HCT116 (cell line): ENCODE measurements around the gene RMI2. TPM values are rescaled to one million over a fixed set of nuclear protein-coding genes. Genes with fewer than 3 reads are reported as not detected.

Source experiments
- ATAC-seq: fragments of 200-7000 bp; cut with Tn5 transposase; 2 replicates; pipeline ENCODE4 v1.9.1; 2020; ENCODE audit warnings: mild to moderate bottlenecking, moderate library complexity
- BruUV-seq: library from RNA; stranded (reverse); fragments of 400-500 nt; replicated peaks from 2 replicates; lab custom pipeline; 2021; lab: Mats Ljungman, UMichigan
- CTCF ChIA-PET: fragments of 300-600 bp; sonication (Branson Sonifier 250); formaldehyde crosslinking; loops from one replicate; lab custom pipeline; 2021; ENCODE audit warnings: antibody characterized with exemption; lab: Charles Lee
- POLR2A ChIA-PET: fragments of 300-600, 350-600 bp; sonication (Branson Sonifier 250); formaldehyde crosslinking; loops from one replicate; lab custom pipeline; 2021; ENCODE audit warnings: antibody characterized with exemption; lab: Charles Lee
- RAD21 ChIA-PET, 2 experiments: fragments of 300-600 bp; sonication (Branson Sonifier 250); formaldehyde crosslinking; loops; one replicate each; lab custom pipeline; 2023; ENCODE audit warnings: low total read pairs in 2 of 2; ENCODE audit not compliant: uncharacterized antibody in 2 of 2, unreplicated experiment in 2 of 2, low non-redundant PET in 1 of 2; lab: Charles Lee
- DNase-seq: peaks from one replicate; pipeline ENCODE4 v3.0.0-alpha.2; 2010; ENCODE audit warnings: low read depth, low spot score
- H2AFZ ChIP-seq: fragments of 200-600 bp; shearing (Covaris generic), sonication (generic); 2 replicates; pipeline ENCODE4 v1.6.1; 2017; ENCODE audit warnings: low read depth, mixed run types, mixed read lengths, antibody characterized with exemption, low read length; ENCODE audit not compliant: poor library complexity, severe bottlenecking
- H3K27ac ChIP-seq: 2 replicates; pipeline ENCODE4 v1.5.1; 2012; ENCODE audit warnings: low read depth, low read length
- H3K27me3 ChIP-seq: fragments of 200-600 bp; sonication (generic); 2 replicates; pipeline ENCODE4 v1.6.1; 2016; ENCODE audit warnings: mixed run types, low read length, mixed read lengths; ENCODE audit not compliant: insufficient read depth
- H3K36me3 ChIP-seq, 2 experiments: fragments of 200-500 bp in 1 of 2; fragments of 200-600 bp in 1 of 2; sonication (Bioruptor generic) in 1 of 2; sonication (generic) in 1 of 2; 2 replicates each; pipeline versions ENCODE4 v1.5.1 to v1.6.1; 2014 to 2016; ENCODE audit warnings: low read length in 2 of 2, inconsistent platforms in 1 of 2, mixed read lengths in 1 of 2, mixed run types in 1 of 2; ENCODE audit not compliant: insufficient read depth in 2 of 2, control insufficient read depth in 1 of 2
- H3K4me1 ChIP-seq, 2 experiments: fragments of 200-600 bp in 1 of 2; sonication (generic) in 1 of 2; 2 replicates each; pipeline versions ENCODE4 v1.5.1 to v1.6.1; 2012 to 2017; ENCODE audit warnings: low read length in 2 of 2, inconsistent platforms in 1 of 2, mild to moderate bottlenecking in 1 of 2, mixed read lengths in 1 of 2, mixed run types in 1 of 2, moderate library complexity in 1 of 2; ENCODE audit not compliant: insufficient read depth in 2 of 2, control insufficient read depth in 1 of 2
- H3K4me2 ChIP-seq: fragments of 200-600 bp; sonication (generic); 2 replicates; pipeline ENCODE4 v1.6.1; 2017; ENCODE audit warnings: mixed run types, low read length, mixed read lengths
- H3K4me3 ChIP-seq, 2 experiments: fragments of 200-600 bp in 1 of 2; sonication (generic) in 1 of 2; replicated peaks in 1 of 2; 2 replicates each; pipeline ENCODE4 v1.5.1; 2011 to 2016; ENCODE audit warnings: low read length in 2 of 2, control low read depth in 1 of 2, low read depth in 1 of 2, mild to moderate bottlenecking in 1 of 2, mixed read lengths in 1 of 2, mixed run types in 1 of 2
- H3K79me2 ChIP-seq: fragments of 200-600 bp; sonication (generic); 2 replicates; pipeline ENCODE4 v1.6.1; 2017; ENCODE audit warnings: mild to moderate bottlenecking, mixed run types, low read length, moderate library complexity, mixed read lengths; ENCODE audit not compliant: insufficient read depth
- H3K9ac ChIP-seq: fragments of 200-600 bp; sonication (generic); 2 replicates; pipeline ENCODE4 v1.6.1; 2016; ENCODE audit warnings: low read length, mixed read lengths
- H3K9me2 ChIP-seq: fragments of 200-600 bp; sonication (generic), shearing (Covaris generic); 2 replicates; pipeline ENCODE4 v1.6.1; 2017; ENCODE audit warnings: mixed run types, mild to moderate bottlenecking, moderate library complexity; ENCODE audit not compliant: insufficient read depth
- H3K9me3 ChIP-seq, 2 experiments: fragments of 200-500 bp in 1 of 2; fragments of 200-600 bp in 1 of 2; sonication (Bioruptor generic) in 1 of 2; sonication (generic) in 1 of 2; 2 replicates each; pipeline ENCODE4 v1.6.1; 2014 to 2017; ENCODE audit warnings: low read length in 2 of 2, mixed read lengths in 2 of 2, inconsistent platforms in 1 of 2, low read depth in 1 of 2, mild to moderate bottlenecking in 1 of 2, mixed run types in 1 of 2, moderate library complexity in 1 of 2; ENCODE audit not compliant: control insufficient read depth in 1 of 2, insufficient read depth in 1 of 2
- H4K20me1 ChIP-seq: fragments of 200-600 bp; sonication (generic), shearing (Covaris generic); 2 replicates; pipeline ENCODE4 v1.6.1; 2017; ENCODE audit warnings: mixed run types, mild to moderate bottlenecking, moderate library complexity; ENCODE audit not compliant: insufficient read depth
- CEBPB ChIP-seq: IDR thresholded peaks from 2 replicates; pipeline ENCODE4 v1.6.1; 2012; ENCODE audit warnings: low read depth
- EGR1 ChIP-seq: IDR thresholded peaks from 2 replicates; pipeline ENCODE4 v1.6.1; 2012; ENCODE audit warnings: low read depth
- ELF1 ChIP-seq: IDR thresholded peaks from 2 replicates; pipeline ENCODE4 v1.6.1; 2012; ENCODE audit warnings: low read depth, borderline replicate concordance
- EZH2 ChIP-seq: fragments of 200-600 bp; sonication (generic); IDR thresholded peaks from 2 replicates; pipeline ENCODE4 v1.6.1; 2017; ENCODE audit warnings: antibody characterized with exemption, mixed run types
- EZH2phosphoT487 ChIP-seq: fragments of 200-600 bp; IDR thresholded peaks from 2 replicates; pipeline ENCODE4 v1.6.1; 2018; ENCODE audit warnings: antibody characterized with exemption, borderline replicate concordance
- FOSL1 ChIP-seq: IDR thresholded peaks from 2 replicates; pipeline ENCODE4 v1.6.1; 2012; ENCODE audit warnings: low read depth
- JUND ChIP-seq: IDR thresholded peaks from 2 replicates; pipeline ENCODE4 v1.6.1; 2012
- POLR2AphosphoS5 ChIP-seq: IDR thresholded peaks from 2 replicates; pipeline ENCODE4 v1.6.1; 2011; ENCODE audit warnings: mild to moderate bottlenecking, low read depth, low read length, moderate library complexity
- RAD21 ChIP-seq: IDR thresholded peaks from 2 replicates; pipeline ENCODE4 v1.6.1; 2012; ENCODE audit warnings: low read depth, mild to moderate bottlenecking
- SP1 ChIP-seq: IDR thresholded peaks from 2 replicates; pipeline ENCODE4 v1.6.1; 2012; ENCODE audit warnings: low read depth
- TCF7L2 ChIP-seq: IDR thresholded peaks from 2 replicates; pipeline ENCODE4 v1.7.0; 2011; ENCODE audit warnings: borderline replicate concordance, inconsistent platforms; ENCODE audit not compliant: insufficient read depth, insufficient read length; ENCODE audit errors: extremely low read depth
- YY1 ChIP-seq: IDR thresholded peaks from 2 replicates; pipeline ENCODE4 v1.6.1; 2011; ENCODE audit warnings: low read length, low read depth, moderate library complexity, mild to moderate bottlenecking; ENCODE audit not compliant: insufficient replicate concordance; ENCODE audit errors: extremely low read depth
- ZBTB33 ChIP-seq: IDR thresholded peaks from 2 replicates; pipeline ENCODE4 v1.6.1; 2011; ENCODE audit warnings: mild to moderate bottlenecking, low read length, moderate library complexity; ENCODE audit not compliant: insufficient replicate concordance; ENCODE audit errors: extremely low read depth
- ZFX ChIP-seq: fragments of 450-650 bp; IDR thresholded peaks from 2 replicates; pipeline ENCODE4 v1.6.1; 2017
- ZNF274 ChIP-seq: fragments of 200-500 bp; sonication (Bioruptor generic); IDR thresholded peaks from 2 replicates; pipeline ENCODE4 v1.6.1; 2014; ENCODE audit warnings: mild to moderate bottlenecking, low read depth, low read length, inconsistent platforms
- intact Hi-C: fragments of 100-400 bp; cut with micrococcal nuclease; formaldehyde crosslinking; loops from 2 replicates; pipeline ENCODE4 v1.10.0; 2022
- total RNA-seq: library from RNA; stranded (reverse); gene quantifications from one replicate; pipeline ENCODE4 v1.2.1, GENCODE V29; 2021; ENCODE audit not compliant: unreplicated experiment

The RMI2 gene
- total RNA-seq, 1 experiment from 2014 or later: 19.9 TPM

- Histone ChIP-seq H3K9me2 (no peaks in the 10 kb centered on the region), H3K9me3 (no peaks in the 10 kb centered on the region), H3K9ac (no peak overlapping the region), H3K36me3 (no peaks in the 10 kb centered on the region), H3K4me3 (no peak overlapping the region), H3K4me2 (no peak overlapping the region), H3K27ac (no peak overlapping the region), H4K20me1 (no peaks in the 10 kb centered on the region), H3K27me3 (no peaks in the 10 kb centered on the region), H2AFZ (no peak overlapping the region), H3K4me1 (peaks cover 0 to 20% of the 10 kb centered on the region in 2 experiments; a peak in 1 of 4 replicates), H3K79me2 (no peaks in the 10 kb centered on the region)
- TF ChIP-seq EZH2 (no peak), POLR2AphosphoS5 (no peak), EGR1 (no peak), YY1 (no peak), CEBPB (no peak), SP1 (no peak), ZFX (no peak), TCF7L2 (no peak)
- DNase-seq: no peak
- ATAC-seq: no peak
- intact Hi-C loops: no loop called here
- POLR2A ChIA-PET: no interaction called here
- RAD21 ChIA-PET: no interaction called here
- CTCF ChIA-PET: no interaction called here
- BruUV-seq: no TSS peak
Measured at GRCh38 chr16:11390573-11391495, 45.6 kb downstream of the RMI2 start.

GRCh38 chr16:11391576-11391975, 46.3 kb downstream of the RMI2 start:
- CTCF ChIA-PET: no interaction called here
- RAD21 ChIA-PET: no interaction called here
- peaks cover 0 to 23% of the 10 kb centered on the region in 2 experiments; a peak in 1 of 4 replicates for H3K4me1 ChIP-seq
- H3K27me3 ChIP-seq: no peaks in the 10 kb centered on the region
- H3K4me3 ChIP-seq: no peak overlapping the region
- H3K9ac ChIP-seq: no peak overlapping the region
- no peak overlapping the region for H2AFZ ChIP-seq
- H3K36me3 ChIP-seq: no peaks in the 10 kb centered on the region
- no peaks in the 10 kb centered on the region for H3K9me2 ChIP-seq
- intact Hi-C loops: no loop called here
- no peaks in the 10 kb centered on the region for H4K20me1 ChIP-seq
- no peaks in the 10 kb centered on the region for H3K9me3 ChIP-seq
- ATAC-seq: no peak
- no peak overlapping the region for H3K27ac ChIP-seq
- H3K4me2 ChIP-seq: no peak overlapping the region
- POLR2A ChIA-PET: no interaction called here
- no TSS peak for BruUV-seq
- DNase-seq: no peak
- H3K79me2 ChIP-seq: no peaks in the 10 kb centered on the region
- TF ChIP-seq EZH2phosphoT487 (no peak), ELF1 (no peak), ZBTB33 (no peak), CEBPB (no peak), TCF7L2 (no peak), RAD21 (no peak), SP1 (no peak), ZNF274 (no peak), FOSL1 (no peak), JUND (no peak), EGR1 (no peak), POLR2AphosphoS5 (no peak)
